Keratinocyte (primary cell): Measurements from ENCODE around the gene SIPA1L2. TPM values are rescaled to one million over a fixed set of nuclear protein-coding genes. Genes with fewer than 3 reads are reported as not detected.

Experiments used
- DNase-seq: peaks from one replicate; pipeline ENCODE4 v3.0.0-alpha.2; 2011; ENCODE audit warnings: low read depth, missing footprints, low spot score
- FAIRE-seq: peaks from 2 replicates; lab custom pipeline; 2011; peaks lifted over from hg19 to GRCh38; lab: Jason Lieb, UNC
- H2AFZ ChIP-seq: 2 replicates; pipeline ENCODE4 v1.6.0; 2012; ENCODE audit warnings: low read length, control low read depth, inconsistent platforms; ENCODE audit not compliant: control insufficient read depth
- H3K27ac ChIP-seq: 2 replicates; pipeline ENCODE4 v1.5.1; 2011; ENCODE audit warnings: low read length; ENCODE audit not compliant: control insufficient read depth, insufficient read depth
- H3K27me3 ChIP-seq: 3 replicates; pipeline ENCODE4 v1.6.0; 2011; ENCODE audit warnings: low read length; ENCODE audit not compliant: control insufficient read depth, insufficient read depth; ENCODE audit errors: extremely low read depth
- H3K36me3 ChIP-seq, 2 experiments: 2 replicates in 1 of 2; 3 replicates in 1 of 2; pipeline ENCODE4 v1.5.1; 2011; ENCODE audit warnings: low read length in 2 of 2, mild to moderate bottlenecking in 1 of 2; ENCODE audit not compliant: control insufficient read depth in 2 of 2, insufficient read depth in 2 of 2; ENCODE audit errors: extremely low read depth in 1 of 2
- H3K4me1 ChIP-seq: 3 replicates; pipeline ENCODE4 v1.5.1; 2011; ENCODE audit warnings: low read length; ENCODE audit not compliant: control insufficient read depth, insufficient read depth; ENCODE audit errors: extremely low read depth
- H3K4me2 ChIP-seq: 3 replicates; pipeline ENCODE4 v1.6.0; 2011; ENCODE audit warnings: low read depth, low read length; ENCODE audit not compliant: control insufficient read depth, insufficient read depth; ENCODE audit errors: extremely low read depth
- H3K4me3 ChIP-seq, 3 experiments: fragments of 200-600 bp in 1 of 3; sonication (generic) in 1 of 3; 2 replicates in 2 of 3; 3 replicates in 1 of 3; pipeline ENCODE4 v1.5.1; 2011 to 2016; ENCODE audit warnings: low read length in 3 of 3, mild to moderate bottlenecking in 3 of 3, control low read depth in 2 of 3, inconsistent platforms in 1 of 3, low read depth in 1 of 3, mixed read lengths in 1 of 3, mixed run types in 1 of 3, moderate library complexity in 1 of 3; ENCODE audit not compliant: control insufficient read depth in 2 of 3, insufficient read depth in 2 of 3; ENCODE audit errors: extremely low read depth in 1 of 3
- H3K79me2 ChIP-seq: 2 replicates; pipeline ENCODE4 v1.6.0; 2012; ENCODE audit warnings: low read length; ENCODE audit not compliant: control insufficient read depth, insufficient read depth
- H3K9ac ChIP-seq: 3 replicates; pipeline ENCODE4 v1.6.0; 2011; ENCODE audit warnings: low read length; ENCODE audit not compliant: control insufficient read depth, insufficient read depth; ENCODE audit errors: extremely low read depth
- H3K9me1 ChIP-seq: 3 replicates; pipeline ENCODE4 v1.6.0; 2011; ENCODE audit warnings: low read length; ENCODE audit not compliant: control insufficient read depth, insufficient read depth; ENCODE audit errors: extremely low read depth
- H3K9me3 ChIP-seq: 2 replicates; pipeline ENCODE4 v1.5.1; 2012; ENCODE audit warnings: low read depth, low read length; ENCODE audit not compliant: control insufficient read depth
- H4K20me1 ChIP-seq: 3 replicates; pipeline ENCODE4 v1.6.0; 2011; ENCODE audit warnings: low read length; ENCODE audit not compliant: control insufficient read depth, insufficient read depth; ENCODE audit errors: extremely low read depth
- CTCF ChIP-seq, 3 experiments: IDR thresholded peaks in 1 of 3; conservative IDR thresholded peaks in 1 of 3; optimal IDR thresholded peaks in 1 of 3; 2 replicates in 2 of 3; 3 replicates in 1 of 3; pipeline versions ENCODE3 to v1.5.1; 2011; ENCODE audit warnings: low read length in 3 of 3, mild to moderate bottlenecking in 3 of 3, moderate library complexity in 2 of 3, control low read depth in 1 of 3, inconsistent platforms in 1 of 3; ENCODE audit not compliant: insufficient read depth in 2 of 3; ENCODE audit errors: extremely low read depth in 1 of 3
- EZH2 ChIP-seq: IDR thresholded peaks from one replicate; pipeline ENCODE4 v1.6.1; 2012; ENCODE audit warnings: inconsistent platforms, mild to moderate bottlenecking, low read length, moderate library complexity
- dilution Hi-C: fragments of 300-500 bp; cut with MboI; formaldehyde crosslinking; loops from one replicate; pipeline ENCODE4 v1.7.0; 2020; ENCODE audit warnings: low sequenced_read_pairs; ENCODE audit not compliant: extremely low pct_ligation_motif_present
- polyA plus RNA-seq, 5 experiments: library from polyadenylated mRNA; depleted of rRNA in 3 of 5; stranded (reverse) in 3 of 5; stranded (forward) in 1 of 5; unstranded in 1 of 5; fragments of >200 nt; gene quantifications; 1 replicate in 1 of 5; 2 replicates in 3 of 5; 3 replicates in 1 of 5; pipeline versions ENCODE4 v1.2.1 to v1.2.3, GENCODE V29; 2011 to 2012; ENCODE audit warnings: missing spikeins in 2 of 5, low read depth in 1 of 5, low replicate concordance in 1 of 5

The SIPA1L2 gene
- polyA plus RNA-seq, 1 donor (not counting 4 experiments of a cell fraction or from before 2014, with no cell fraction given): 2.1 TPM

DNA sequence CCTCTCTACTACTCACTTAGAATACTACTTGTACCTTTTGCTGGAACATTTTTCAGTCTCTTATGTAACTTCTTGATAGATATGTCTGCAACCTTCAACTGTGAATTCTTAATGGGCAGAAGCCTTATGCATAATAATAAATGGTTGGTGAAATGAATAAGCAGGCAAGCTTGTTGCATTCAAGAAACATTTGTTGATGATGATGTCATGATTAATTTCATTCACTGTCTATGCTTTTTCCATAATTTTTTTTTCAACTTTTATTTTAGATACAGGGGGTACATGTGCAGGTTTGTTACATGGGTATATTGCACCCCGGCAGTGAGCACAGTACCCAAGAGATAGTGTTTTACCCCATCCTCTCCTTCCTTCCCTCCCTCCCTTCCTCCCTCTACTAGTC lies 48.0 kb downstream of the SIPA1L2 start:
- Histone ChIP-seq H3K4me2 (no peak overlapping the region), H3K27ac (no peak overlapping the region), H3K9me1 (no peaks in the 10 kb centered on the region), H3K79me2 (no peaks in the 10 kb centered on the region), H3K9me3 (no peaks in the 10 kb centered on the region), H3K4me1 (no peaks in the 10 kb centered on the region), H3K27me3 (no peaks in the 10 kb centered on the region), H3K36me3 (no peaks in the 10 kb centered on the region), H3K4me3 (no peak overlapping the region), H4K20me1 (no peaks in the 10 kb centered on the region), H3K9ac (no peak overlapping the region), H2AFZ (no peak overlapping the region)
- FAIRE-seq: no peak
- no peak for TF ChIP-seq CTCF (optimal IDR thresholded peaks at IDR 0.05 in 1 of 3, IDR thresholded peaks at IDR 0.05 in 1 of 3, conservative IDR thresholded peaks at IDR 0.05 in 1 of 3; ENCODE audit: extremely low read depth in 1 of 3, insufficient read depth in 2 of 3, low read length in 3 of 3)
- no peak for TF ChIP-seq EZH2
- DNase-seq: no peak
- dilution Hi-C loops: no loop called here

Other genes starting within 250 kb of the SIPA1L2 start
- 0.50 to 0.71 TPM (median 0.67 TPM) in 3 replicates for gene MAP10, start 175.3 kb upstream of the SIPA1L2 start, polyA plus RNA-seq